Gastrocnemius medialis (tissue), 4 donors: Measurements from ENCODE around the gene TTC9. TPM values are rescaled to one million over a fixed set of nuclear protein-coding genes. Genes with fewer than 3 reads are reported as not detected.
A peak's percentile ranks its signal among the peaks of the same experiment; 100 is the strongest.

Experiments
- ATAC-seq, 2 donors: fragments of 150-250 bp; one replicate each; pipeline ENCODE4 v1.9.1; 2016
- DNase-seq, 2 donors: peaks; one replicate each; pipeline ENCODE4 v3.0.0-alpha.2; 2019
- H3K27ac ChIP-seq, 4 donors: fragments of 200-600 bp; sonication (generic); 1 replicate in 1 of 4; 2 replicates in 3 of 4; pipeline ENCODE4 v1.5.1; 2016 to 2018; ENCODE audit warnings: mild to moderate bottlenecking in 2 of 4, moderate library complexity in 1 of 4
- H3K27me3 ChIP-seq, 3 donors: fragments of 200-600 bp; sonication (generic) in 2 of 3; 1 replicate in 1 of 3; 2 replicates in 2 of 3; pipeline versions ENCODE4 v1.5.1 to v1.6.0; 2016 to 2019; ENCODE audit warnings: mild to moderate bottlenecking in 1 of 3, moderate library complexity in 1 of 3
- H3K36me3 ChIP-seq, 2 donors: fragments of 200-600 bp; sonication (generic) in 1 of 2; one replicate each; pipeline ENCODE4 v1.5.1; 2017 to 2018
- H3K4me1 ChIP-seq, 2 donors: fragments of 200-600 bp; sonication (generic) in 1 of 2; one replicate each; pipeline ENCODE4 v1.5.1; 2016 to 2017; ENCODE audit warnings: mild to moderate bottlenecking in 2 of 2
- H3K4me3 ChIP-seq, 4 donors: fragments of 200-600 bp; sonication (generic) in 3 of 4; 1 replicate in 1 of 4; 2 replicates in 3 of 4; pipeline ENCODE4 v1.5.1; 2016 to 2019; ENCODE audit warnings: mild to moderate bottlenecking in 2 of 4
- H3K9me3 ChIP-seq, 3 donors: fragments of 200-600 bp; sonication (generic) in 2 of 3; 1 replicate in 1 of 3; 2 replicates in 2 of 3; pipeline ENCODE4 v1.5.1; 2016 to 2019
- CTCF ChIP-seq, 5 experiments: fragments of 450-650 bp in 3 of 5; fragments of 200-600 bp in 2 of 5; sonication (generic) in 2 of 5; IDR thresholded peaks in 4 of 5; conservative IDR thresholded peaks in 1 of 5; 1 replicate in 4 of 5; 2 replicates in 1 of 5; pipeline ENCODE4 v1.5.1; 2016 to 2019; ENCODE audit warnings: antibody characterized with exemption in 5 of 5, mild to moderate bottlenecking in 3 of 5, moderate library complexity in 3 of 5
- POLR2A ChIP-seq, 2 donors: fragments of 450-650 bp; IDR thresholded peaks; one replicate each; pipeline ENCODE4 v1.6.1; 2017; ENCODE audit warnings: antibody characterized with exemption in 2 of 2, mild to moderate bottlenecking in 2 of 2, moderate library complexity in 2 of 2
- in situ Hi-C, 4 donors: fragments of 200-750 bp; cut with MboI; loops; one replicate each; pipeline versions ENCODE4 v1.15.0 to v1.8.0; 2017; ENCODE audit warnings: low sequenced_read_pairs in 4 of 4
- intact Hi-C: fragments of 100-400 bp; cut with DNase I; formaldehyde crosslinking; loops from one replicate; pipeline ENCODE4 v1.15.1; 2023; ENCODE audit warnings: low total_unique reads
- total RNA-seq, 4 donors: library from RNA; depleted of rRNA; stranded (reverse); fragments of >200 nt; gene quantifications; one replicate each; pipeline versions ENCODE4 v1.1.0 to v1.2.3, GENCODE V29; 2016

Gene TTC9
- total RNA-seq, 4 donors from 2014 or later, result 4.4 to 10.8 (median 9.1) TPM

- TF ChIP-seq CTCF (IDR thresholded peaks at IDR 0.05 in 4 of 5, conservative IDR thresholded peaks at IDR 0.05 in 1 of 5) (no peak), POLR2A (IDR thresholded peaks at IDR 0.05) (no peak)
- Histone ChIP-seq H3K36me3 (no peaks in the 10 kb centered on the region), H3K9me3 (no peaks in the 10 kb centered on the region), H3K4me3 (no peak overlapping the region), H3K4me1 (peaks cover 15 to 18% of the 10 kb centered on the region in 2 donors), H3K27me3 (no peaks in the 10 kb centered on the region), H3K27ac (peak overlapping the region in 1 of 4 donors; percentile 5)
- in situ Hi-C loops (loop anchor here in 1 of 4 donors (25.0 kb wide), 1 partner anchor 909 kb away; no protein-coding TSS in a partner anchor), intact Hi-C loops (loop anchor here (2.0 kb wide), 1 partner anchor 95 kb away; no protein-coding TSS in a partner anchor)
- ATAC-seq (peak in 1 of 2 donors; percentile 51), DNase-seq (no peak)
Measured at GRCh38 chr14:70721542-70721941, 79.8 kb downstream of the TTC9 start.

- Histone ChIP-seq H3K4me3 (no peak overlapping the region), H3K4me1 (peaks cover 23 to 27% of the 10 kb centered on the region in 2 donors), H3K27ac (no peak overlapping the region), H3K27me3 (no peaks in the 10 kb centered on the region), H3K9me3 (no peaks in the 10 kb centered on the region), H3K36me3 (no peaks in the 10 kb centered on the region)
- in situ Hi-C loops, result loop anchor here in 1 of 4 donors (25.0 kb wide), 1 partner anchor 910 kb away; no protein-coding TSS in a partner anchor
- no peak for DNase-seq
- no peak for ATAC-seq
- intact Hi-C loops, result no loop called here
- TF ChIP-seq CTCF (IDR thresholded peaks at IDR 0.05 in 4 of 5, conservative IDR thresholded peaks at IDR 0.05 in 1 of 5) (no peak), POLR2A (IDR thresholded peaks at IDR 0.05) (no peak)
Measured at GRCh38 chr14:70722418-70722817, 80.7 kb downstream of the TTC9 start.

- Histone ChIP-seq H3K27ac (no peak overlapping the region), H3K4me3 (no peak overlapping the region), H3K9me3 (no peaks in the 10 kb centered on the region), H3K4me1 (peaks cover 25 to 27% of the 10 kb centered on the region in 2 donors), H3K27me3 (no peaks in the 10 kb centered on the region), H3K36me3 (no peaks in the 10 kb centered on the region)
- in situ Hi-C loops (loop anchor here in 1 of 4 donors (25.0 kb wide), 1 partner anchor 911 kb away; no protein-coding TSS in a partner anchor), intact Hi-C loops (no loop called here)
- no peak for TF ChIP-seq POLR2A (IDR thresholded peaks at IDR 0.05)
- no peak for TF ChIP-seq CTCF (IDR thresholded peaks at IDR 0.05 in 4 of 5, conservative IDR thresholded peaks at IDR 0.05 in 1 of 5)
- ATAC-seq (no peak), DNase-seq (no peak)
Measured at GRCh38 chr14:70723276-70723675, 81.6 kb downstream of the TTC9 start.

GRCh38 chr14:70724110-70724509 lies 82.4 kb downstream of the TTC9 start:
- DNase-seq, result no peak
- intact Hi-C loops (no loop called here), in situ Hi-C loops (loop anchor here in 1 of 4 donors (25.0 kb wide), 1 partner anchor 912 kb away; no protein-coding TSS in a partner anchor)
- Histone ChIP-seq H3K36me3 (no peaks in the 10 kb centered on the region), H3K4me3 (no peak overlapping the region), H3K4me1 (peaks cover 25 to 27% of the 10 kb centered on the region in 2 donors), H3K27ac (no peak overlapping the region), H3K27me3 (no peaks in the 10 kb centered on the region), H3K9me3 (no peaks in the 10 kb centered on the region)
- TF ChIP-seq POLR2A (IDR thresholded peaks at IDR 0.05) (no peak), CTCF (IDR thresholded peaks at IDR 0.05 in 4 of 5, conservative IDR thresholded peaks at IDR 0.05 in 1 of 5) (no peak)
- no peak for ATAC-seq

GRCh38 chr14:70724944-70725343 lies 83.2 kb downstream of the TTC9 start:
- no peak overlapping the region for H3K27ac ChIP-seq
- peaks cover 25 to 27% of the 10 kb centered on the region in 2 donors for H3K4me1 ChIP-seq
- no peaks in the 10 kb centered on the region for H3K27me3 ChIP-seq
- ATAC-seq (no peak), DNase-seq (no peak)
- H3K9me3 ChIP-seq, result no peaks in the 10 kb centered on the region
- TF ChIP-seq CTCF (IDR thresholded peaks at IDR 0.05 in 4 of 5, conservative IDR thresholded peaks at IDR 0.05 in 1 of 5) (no peak), POLR2A (IDR thresholded peaks at IDR 0.05) (no peak)
- H3K36me3 ChIP-seq, result no peaks in the 10 kb centered on the region
- intact Hi-C loops (no loop called here), in situ Hi-C loops (loop anchor here in 1 of 4 donors (25.0 kb wide), 1 partner anchor 913 kb away; no protein-coding TSS in a partner anchor)
- no peak overlapping the region for H3K4me3 ChIP-seq
